Activated CD4-positive, alpha-beta T cell treated with anti-CD3 and anti-CD28 coated beads, Interleukin-2, amount 50 U/mL, for 4 hours (primary cell): Measurements from ENCODE around the gene FYN.

ENCODE experiments used
- DNase-seq, 2 experiments: peaks; one replicate each; pipeline ENCODE4 v3.0.0-alpha.2; 2020

FYN gene

DNA sequence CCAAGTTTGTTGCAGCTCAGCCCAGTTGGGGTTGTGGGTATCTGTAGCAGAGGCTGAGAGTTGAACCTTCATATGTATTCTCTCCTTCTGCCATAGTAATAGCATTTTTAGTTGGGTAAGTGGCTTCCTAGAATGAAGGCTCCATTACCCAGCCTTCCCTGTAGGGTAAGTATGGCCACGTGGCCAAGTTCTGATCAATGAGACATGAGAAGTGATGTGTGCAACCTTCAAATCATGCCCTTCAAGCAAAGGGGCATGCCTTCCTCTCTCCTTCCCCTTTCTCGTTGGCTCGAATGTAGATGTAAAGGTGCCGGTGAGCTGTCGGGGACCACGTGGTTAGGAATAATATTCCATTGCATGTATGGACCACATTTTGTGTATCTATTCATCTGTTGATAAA lies 254.8 kb downstream of the FYN start:
- no peak for DNase-seq

DNA sequence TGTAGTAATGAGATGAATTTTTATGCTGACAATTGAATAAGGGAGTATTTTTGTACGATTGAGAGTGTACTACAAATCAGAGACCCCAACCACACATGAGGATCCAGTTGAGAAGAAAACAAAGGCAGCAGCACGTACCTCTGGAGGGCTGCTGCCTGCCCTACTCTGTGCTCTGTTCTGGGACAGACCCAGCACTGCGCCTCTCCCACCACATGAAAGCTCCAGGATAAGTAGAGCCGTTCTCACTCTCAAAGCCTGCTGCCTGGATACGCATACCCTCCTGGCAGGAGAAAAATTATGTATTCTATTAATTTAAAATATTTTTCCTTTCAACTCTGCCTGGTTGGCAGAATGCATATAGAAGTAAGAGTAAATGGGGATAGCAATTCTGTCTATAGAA lies 256.1 kb downstream of the FYN start:
- no peak for DNase-seq

DNA sequence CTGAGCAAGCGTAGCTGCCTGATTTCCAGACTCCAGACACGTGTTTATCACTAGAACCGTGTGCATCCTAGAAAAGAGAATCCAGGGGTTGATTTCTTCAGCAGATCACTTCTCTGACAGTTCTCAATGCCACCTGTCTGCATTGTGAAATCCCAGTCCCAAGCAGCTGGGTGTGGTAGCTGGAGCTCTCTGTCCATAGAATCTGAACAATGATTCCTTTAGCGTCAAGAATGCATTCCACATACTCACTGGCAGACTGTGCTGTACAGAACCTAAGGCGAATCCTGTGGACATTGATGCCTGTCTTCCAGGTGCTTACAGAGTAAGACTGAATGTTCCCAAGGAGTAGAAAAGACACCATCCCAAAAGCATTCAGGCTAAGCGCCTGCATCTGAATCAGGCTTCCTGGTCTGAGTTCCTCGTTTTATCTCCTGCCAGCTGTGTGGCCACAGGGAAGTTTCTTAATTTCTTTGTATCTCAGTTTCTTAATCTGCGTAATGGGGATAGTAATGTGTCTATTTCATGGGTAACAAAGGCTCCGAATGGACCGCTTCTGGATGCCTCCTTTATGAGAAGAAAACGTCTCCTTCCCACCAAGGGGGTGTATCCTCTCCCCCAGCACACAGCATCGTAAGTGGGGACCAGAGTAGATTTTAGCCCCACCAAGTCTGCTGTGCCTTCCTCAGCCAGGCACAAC lies 257.2 kb downstream of the FYN start:
- DNase-seq, result no peak

DNA sequence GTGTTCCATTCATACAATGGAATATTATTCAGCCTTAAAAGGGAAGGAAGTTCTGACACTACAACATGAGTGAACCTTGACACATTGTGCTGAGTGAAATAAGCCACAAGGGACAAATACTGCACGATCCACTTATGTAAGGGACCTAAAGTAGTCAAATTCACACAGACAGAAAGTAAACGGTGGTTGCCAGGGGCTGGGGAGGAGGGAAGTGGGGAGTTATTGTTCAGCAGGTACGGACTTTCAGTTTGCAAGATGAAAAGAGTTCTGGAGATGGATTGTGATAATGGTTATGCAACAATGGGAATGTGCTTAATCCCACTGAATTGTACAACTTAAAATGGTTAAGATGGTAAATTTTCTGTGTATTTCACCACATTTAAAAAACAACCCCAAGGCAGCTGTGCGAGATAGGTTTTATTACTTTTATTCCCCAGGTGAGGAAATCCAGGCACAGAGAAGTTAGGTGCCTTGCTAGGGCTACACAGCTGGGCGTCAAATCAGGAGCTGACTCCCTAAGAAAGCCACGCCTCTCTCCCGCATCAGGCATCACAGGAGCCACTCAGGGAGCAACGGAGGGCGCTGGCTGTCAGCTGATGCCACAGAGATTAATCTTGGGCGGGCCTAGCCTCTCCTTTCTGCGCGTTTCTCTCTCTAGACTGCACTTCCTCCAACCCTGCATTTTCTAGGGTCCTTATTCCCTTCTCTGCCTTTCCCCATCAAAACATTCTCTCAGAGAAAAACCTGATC lies 258.2 kb downstream of the FYN start:
- no peak for DNase-seq

DNA sequence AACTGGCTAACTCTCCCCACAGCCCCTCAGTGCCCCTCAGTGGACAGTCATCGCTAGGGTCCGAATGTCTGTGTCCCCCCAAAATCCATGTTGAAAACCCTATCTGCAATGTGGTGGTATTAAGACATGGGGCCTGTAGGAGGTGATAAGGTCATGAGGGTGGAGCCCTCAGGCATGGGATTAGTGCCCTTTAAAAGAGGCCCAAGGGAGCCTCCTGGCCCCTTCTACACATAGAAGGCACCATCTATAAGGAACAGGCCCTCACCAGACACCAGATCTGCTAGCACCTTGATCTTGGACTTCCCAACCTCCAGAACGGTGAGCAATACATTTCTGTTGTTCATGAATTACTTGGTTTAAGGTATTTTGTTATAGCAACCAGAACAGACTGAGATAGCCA lies 260.9 kb downstream of the FYN start:
- no peak for DNase-seq

DNA sequence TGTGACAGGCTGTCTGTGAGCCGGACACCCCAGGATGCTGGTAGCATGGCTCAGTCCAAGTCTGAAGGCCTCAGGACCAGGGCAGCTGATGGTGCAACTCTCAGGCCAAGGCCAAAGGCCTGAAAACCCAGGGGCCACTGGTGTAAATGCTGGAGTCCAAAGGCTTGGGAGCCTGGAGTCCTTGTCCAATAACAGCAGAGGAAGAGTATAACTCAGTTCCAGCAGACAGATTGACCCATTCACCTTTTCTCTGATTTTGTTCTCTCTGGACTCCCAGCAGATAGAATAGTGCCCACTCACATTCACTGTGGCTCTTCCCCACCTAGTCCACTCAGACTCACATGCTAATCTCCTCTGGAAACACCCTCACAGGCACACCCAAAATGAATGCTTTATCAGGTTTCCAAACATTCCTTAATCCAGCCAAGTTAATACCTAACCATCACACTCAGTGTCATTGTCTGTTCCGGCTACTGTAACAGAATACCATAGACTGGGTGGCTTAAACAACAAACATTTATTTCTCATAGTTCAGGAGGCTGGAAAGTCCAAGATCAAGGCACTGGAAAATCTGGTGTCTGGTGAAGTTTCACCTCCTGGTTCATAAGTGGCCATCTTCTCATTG lies 262.6 kb downstream of the FYN start:
- DNase-seq, result no peak
